Thymus (tissue), 11 donors: Measurements from ENCODE around the gene COG1. TPM values are rescaled to one million over a fixed set of nuclear protein-coding genes. Genes with fewer than 3 reads are reported as not detected.

Source experiments
- DNase-seq, 9 donors: peaks; one replicate each; pipeline ENCODE4 v3.0.0-alpha.2; 2013; ENCODE audit warnings: low spot score in 9 of 9, low read depth in 6 of 9, missing footprints in 1 of 9
- H3K27ac ChIP-seq, 2 donors: one replicate each; pipeline ENCODE4 v1.5.1; 2013; ENCODE audit warnings: control low read depth in 1 of 2, low read depth in 1 of 2, low read length in 1 of 2, mild to moderate bottlenecking in 1 of 2, moderate library complexity in 1 of 2
- H3K27me3 ChIP-seq, 2 donors: one replicate each; pipeline ENCODE4 v1.5.1; 2013; ENCODE audit warnings: low read length in 1 of 2; ENCODE audit not compliant: control insufficient read depth in 2 of 2, insufficient read depth in 1 of 2
- H3K36me3 ChIP-seq, 2 donors: one replicate each; pipeline ENCODE4 v1.5.1; 2013; ENCODE audit warnings: low read length in 1 of 2, mild to moderate bottlenecking in 1 of 2, moderate library complexity in 1 of 2; ENCODE audit not compliant: control insufficient read depth in 2 of 2, insufficient read depth in 2 of 2
- H3K4me1 ChIP-seq, 2 donors: one replicate each; pipeline ENCODE4 v1.5.1; 2013; ENCODE audit warnings: low read length in 2 of 2; ENCODE audit not compliant: control insufficient read depth in 2 of 2, insufficient read depth in 2 of 2
- H3K4me3 ChIP-seq, 2 donors: one replicate each; pipeline ENCODE4 v1.5.1; 2013; ENCODE audit warnings: low read length in 2 of 2, control low read depth in 1 of 2, mild to moderate bottlenecking in 1 of 2
- H3K9me3 ChIP-seq, 2 donors: one replicate each; pipeline ENCODE4 v1.5.1; 2013; ENCODE audit warnings: low read length in 1 of 2, mild to moderate bottlenecking in 1 of 2; ENCODE audit not compliant: control insufficient read depth in 2 of 2, insufficient read depth in 1 of 2
- WGBS: extraction: QIAGEN DNeasy Blood & Tissue Kit; methylation state at CpG from one replicate; pipeline ENCODE4 v1.1.7; 2013; 5-methylcytosine and 5-hydroxymethylcytosine counted together
- polyA plus RNA-seq: library from polyadenylated mRNA; stranded (reverse); fragments of 200-250 nt; gene quantifications from one replicate; pipeline ENCODE4 v1.2.3, GENCODE V29; 2013
- total RNA-seq: library from RNA; stranded (reverse); fragments of 120-200 nt; gene quantifications from one replicate; pipeline ENCODE4 v1.2.4, GENCODE V29; 2013
- donor health status: healthy.

Gene COG1
- total and polyA plus RNA-seq, 2 donors: 14.3 to 15.7 TPM

- peaks cover 10 to 27% of the 10 kb centered on the region in 2 donors for H3K4me1 ChIP-seq
- H3K27me3 ChIP-seq: no peaks in the 10 kb centered on the region
- H3K4me3 ChIP-seq: no peak overlapping the region
- WGBS: 89% methylated on average over 22 of the region's 22 CpGs
- H3K36me3 ChIP-seq: peaks cover 29 to 34% of the 10 kb centered on the region in 2 donors
- no peaks in the 10 kb centered on the region for H3K9me3 ChIP-seq
- DNase-seq: no peak
- H3K27ac ChIP-seq: no peak overlapping the region
Observed at GRCh38 chr17:73194514-73195222, 1.8 kb downstream of the COG1 start.

- peak in 1 of 9 donors; percentile 24 for DNase-seq
- peaks cover 47 to 53% of the 10 kb centered on the region in 2 donors for H3K36me3 ChIP-seq
- no peaks in the 10 kb centered on the region for H3K27me3 ChIP-seq
- WGBS: 85% methylated on average over 13 of the region's 13 CpGs
- no peak overlapping the region for H3K4me3 ChIP-seq
- peaks cover 10 to 12% of the 10 kb centered on the region in 2 donors for H3K4me1 ChIP-seq
- H3K9me3 ChIP-seq: no peaks in the 10 kb centered on the region
- H3K27ac ChIP-seq: no peak overlapping the region
Observed at GRCh38 chr17:73196500-73196899, 3.6 kb downstream of the COG1 start.

GRCh38 chr17:73197161-73197560 is 4.3 kb downstream of the COG1 start:
- H3K4me1 ChIP-seq: peaks cover 6 to 7% of the 10 kb centered on the region in 2 donors
- no peak overlapping the region for H3K4me3 ChIP-seq
- peaks cover 50 to 56% of the 10 kb centered on the region in 2 donors for H3K36me3 ChIP-seq
- no peaks in the 10 kb centered on the region for H3K27me3 ChIP-seq
- no peak overlapping the region for H3K27ac ChIP-seq
- DNase-seq: no peak
- no peaks in the 10 kb centered on the region for H3K9me3 ChIP-seq
- WGBS: 79% methylated on average over 5 of the region's 5 CpGs

GRCh38 chr17:73198201-73198929 is 5.5 kb downstream of the COG1 start:
- no peaks in the 10 kb centered on the region for H3K9me3 ChIP-seq
- no peak for DNase-seq
- no peaks in the 10 kb centered on the region for H3K27me3 ChIP-seq
- H3K36me3 ChIP-seq: peaks cover 58 to 65% of the 10 kb centered on the region in 2 donors
- H3K4me3 ChIP-seq: no peak overlapping the region
- 98% methylated on average over 9 of the region's 9 CpGs for WGBS
- H3K27ac ChIP-seq: no peak overlapping the region
- H3K4me1 ChIP-seq: peaks cover 6 to 9% of the 10 kb centered on the region in 2 donors

GRCh38 chr17:73198930-73199260 is 6.0 kb downstream of the COG1 start:
- H3K27ac ChIP-seq: no peak overlapping the region
- peaks cover 2 to 9% of the 10 kb centered on the region in 2 donors for H3K4me1 ChIP-seq
- 95% methylated on average over 7 of the region's 7 CpGs for WGBS
- no peak overlapping the region for H3K4me3 ChIP-seq
- H3K9me3 ChIP-seq: no peaks in the 10 kb centered on the region
- H3K27me3 ChIP-seq: no peaks in the 10 kb centered on the region
- DNase-seq: no peak
- peaks cover 63 to 70% of the 10 kb centered on the region in 2 donors for H3K36me3 ChIP-seq

- Histone ChIP-seq H3K9me3 (no peaks in the 10 kb centered on the region), H3K36me3 (peaks cover 69 to 71% of the 10 kb centered on the region in 2 donors), H3K27me3 (no peaks in the 10 kb centered on the region), H3K4me3 (no peak overlapping the region), H3K4me1 (peaks cover 0 to 16% of the 10 kb centered on the region in 2 donors), H3K27ac (no peak overlapping the region)
- no peak for DNase-seq
- WGBS: 97% methylated on average over 8 of the region's 8 CpGs
Observed at GRCh38 chr17:73199751-73200317, 7.0 kb downstream of the COG1 start.

- Histone ChIP-seq H3K4me3 (no peak overlapping the region), H3K4me1 (peaks cover 0 to 16% of the 10 kb centered on the region in 2 donors), H3K9me3 (no peaks in the 10 kb centered on the region), H3K36me3 (peaks cover 72 to 77% of the 10 kb centered on the region in 2 donors), H3K27me3 (no peaks in the 10 kb centered on the region), H3K27ac (no peak overlapping the region)
- 88% methylated on average over 10 of the region's 10 CpGs for WGBS
- no peak for DNase-seq
Observed at GRCh38 chr17:73200476-73200875, 7.6 kb downstream of the COG1 start.

- H3K4me1 ChIP-seq: peaks cover 0 to 17% of the 10 kb centered on the region in 2 donors
- no peak for DNase-seq
- H3K27me3 ChIP-seq: no peaks in the 10 kb centered on the region
- peaks cover 82 to 84% of the 10 kb centered on the region in 2 donors for H3K36me3 ChIP-seq
- no peaks in the 10 kb centered on the region for H3K9me3 ChIP-seq
- no peak overlapping the region for H3K27ac ChIP-seq
- H3K4me3 ChIP-seq: no peak overlapping the region
- 95% methylated on average over 19 of the region's 19 CpGs for WGBS
Observed at GRCh38 chr17:73201215-73202069, 8.6 kb downstream of the COG1 start.
